ENCODE data around the gene ZNF134. TPM values are rescaled to one million over a fixed set of nuclear protein-coding genes. Genes with fewer than 3 reads are reported as not detected.

The ZNF134 gene
- total RNA-seq, 1 donor from 2014 or later = 27.1 TPM

- Mint-ChIP-seq H3K27me3 (no peaks in the 10 kb centered on the region), H3K4me3 (peak within 1 kb of the TSS; percentile 89), H3K4me1 (ENCODE audit: unreplicated experiment) (peaks cover 4% of the 10 kb centered on the region), H3K36me3 (peaks cover 41% of the 10 kb centered on the region), H3K27ac (peak within 1 kb of the TSS; percentile 54), H3K9me3 (peaks cover 37% of the 10 kb centered on the region)
- TF ChIP-seq CTCF (conservative IDR thresholded peaks at IDR 0.05) = no peak
- peak; percentile 90 for DNase-seq (ENCODE audit: extremely low spot score, unreplicated experiment)
Observed at GRCh38 chr19:57599761-57600383, 14.2 kb upstream of the ZNF134 start, which contains the start of gene ZNF530. ZNF530 (plus strand) TSS chr19:57599885; CDS start chr19:57604346, 4,461 bp downstream.

- no peak overlapping the region for H3K27ac Mint-ChIP-seq
- no peak for DNase-seq (ENCODE audit: extremely low spot score, unreplicated experiment)
- H3K4me3 Mint-ChIP-seq = no peak overlapping the region
- H3K36me3 Mint-ChIP-seq = peaks cover 59% of the 10 kb centered on the region
- H3K4me1 Mint-ChIP-seq (ENCODE audit: unreplicated experiment) = no peaks in the 10 kb centered on the region
- H3K9me3 Mint-ChIP-seq = peaks cover 27% of the 10 kb centered on the region
- no peak for TF ChIP-seq CTCF (conservative IDR thresholded peaks at IDR 0.05)
- no peaks in the 10 kb centered on the region for H3K27me3 Mint-ChIP-seq
Observed at GRCh38 chr19:57606931-57607330, 7.1 kb upstream of the ZNF134 start.

- no peak for DNase-seq (ENCODE audit: extremely low spot score, unreplicated experiment)
- no peak overlapping the region for H3K27ac Mint-ChIP-seq
- no peak for TF ChIP-seq CTCF (conservative IDR thresholded peaks at IDR 0.05)
- peaks cover 8% of the 10 kb centered on the region for H3K4me1 Mint-ChIP-seq (ENCODE audit: unreplicated experiment)
- H3K36me3 Mint-ChIP-seq = peaks cover 41% of the 10 kb centered on the region
- peaks cover 15% of the 10 kb centered on the region for H3K9me3 Mint-ChIP-seq
- H3K27me3 Mint-ChIP-seq = no peaks in the 10 kb centered on the region
- H3K4me3 Mint-ChIP-seq = no peak overlapping the region
Observed at GRCh38 chr19:57611113-57611512, 2.9 kb upstream of the ZNF134 start.

DNA sequence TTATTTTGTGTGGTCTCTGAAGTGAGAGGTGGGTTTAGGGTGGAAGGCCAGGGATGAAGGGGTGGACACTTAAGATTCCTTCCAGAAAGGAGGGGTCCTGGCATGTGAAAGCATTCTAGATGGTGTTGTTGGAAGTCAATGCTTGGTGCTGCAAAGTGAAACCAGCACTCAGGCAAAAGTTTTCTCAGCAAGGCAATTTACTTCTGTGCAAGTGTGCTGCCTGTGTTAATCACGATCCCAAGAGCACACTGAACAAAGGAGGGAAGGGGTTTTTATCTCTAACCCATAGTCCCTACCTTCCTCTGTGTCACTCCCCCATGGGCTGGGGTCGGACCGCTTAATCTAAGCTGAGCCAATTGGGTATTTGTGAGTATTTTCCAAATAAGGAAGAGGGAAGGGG, 1.3 kb downstream of the ZNF134 start:
- no peak for TF ChIP-seq CTCF (conservative IDR thresholded peaks at IDR 0.05)
- Mint-ChIP-seq H3K4me1 (ENCODE audit: unreplicated experiment) (peaks cover 8% of the 10 kb centered on the region), H3K4me3 (peak overlapping the region; percentile 93), H3K36me3 (peaks cover 62% of the 10 kb centered on the region), H3K9me3 (peaks cover 44% of the 10 kb centered on the region), H3K27me3 (no peaks in the 10 kb centered on the region), H3K27ac (no peak overlapping the region)
- no peak for DNase-seq (ENCODE audit: extremely low spot score, unreplicated experiment)

GRCh38 chr19:57620673-57621348, 6.8 kb downstream of the ZNF134 start:
- Mint-ChIP-seq H3K4me1 (ENCODE audit: unreplicated experiment) (no peaks in the 10 kb centered on the region), H3K4me3 (no peak overlapping the region), H3K27me3 (no peaks in the 10 kb centered on the region), H3K27ac (no peak overlapping the region), H3K36me3 (peaks cover 89% of the 10 kb centered on the region), H3K9me3 (peaks cover 39% of the 10 kb centered on the region)
- no peak for DNase-seq (ENCODE audit: extremely low spot score, unreplicated experiment)
- no peak for TF ChIP-seq CTCF (conservative IDR thresholded peaks at IDR 0.05)
